ENCODE measurements around the gene FAF2.
A peak's percentile ranks its signal among the peaks of the same experiment; 100 is the strongest.

DNA sequence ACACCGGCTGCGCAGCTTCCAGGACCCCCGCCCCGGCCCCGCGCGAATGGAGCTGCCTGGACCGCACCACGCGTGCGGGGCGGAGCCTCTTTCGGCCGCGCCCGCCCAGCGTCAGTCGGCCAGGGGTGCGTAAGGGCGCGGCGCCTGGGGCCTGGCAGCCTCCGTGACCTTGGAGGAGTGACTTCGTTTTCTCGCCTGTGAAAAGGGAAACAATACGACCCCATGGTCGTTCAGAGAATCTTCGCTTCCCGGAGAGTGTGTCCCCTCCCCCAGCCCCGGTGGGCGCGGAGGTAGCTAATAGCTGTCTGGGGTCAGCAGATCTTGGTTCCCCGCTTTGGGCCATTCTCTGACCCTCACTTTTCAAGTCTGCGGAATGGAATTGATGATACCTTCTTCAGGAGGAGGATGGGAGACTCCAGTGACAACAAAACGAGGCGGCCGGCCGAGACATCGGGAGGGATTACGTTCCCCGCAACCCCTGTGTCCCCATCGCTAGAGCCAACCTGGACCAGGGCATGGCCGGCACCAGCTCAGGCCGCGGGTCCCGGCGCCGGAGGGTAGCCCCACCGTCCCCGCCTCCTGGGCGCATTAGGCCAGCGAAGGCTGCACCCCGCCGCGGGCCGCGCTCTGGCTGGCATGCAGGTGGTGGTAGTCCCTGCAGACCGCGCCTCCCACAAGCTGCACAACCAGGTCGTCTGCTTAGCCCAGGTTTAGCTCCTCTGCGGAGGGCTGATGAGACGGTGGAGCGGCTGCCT, 95.4 kb downstream of the FAF2 start:
- TF ChIP-seq, protein P1, sequence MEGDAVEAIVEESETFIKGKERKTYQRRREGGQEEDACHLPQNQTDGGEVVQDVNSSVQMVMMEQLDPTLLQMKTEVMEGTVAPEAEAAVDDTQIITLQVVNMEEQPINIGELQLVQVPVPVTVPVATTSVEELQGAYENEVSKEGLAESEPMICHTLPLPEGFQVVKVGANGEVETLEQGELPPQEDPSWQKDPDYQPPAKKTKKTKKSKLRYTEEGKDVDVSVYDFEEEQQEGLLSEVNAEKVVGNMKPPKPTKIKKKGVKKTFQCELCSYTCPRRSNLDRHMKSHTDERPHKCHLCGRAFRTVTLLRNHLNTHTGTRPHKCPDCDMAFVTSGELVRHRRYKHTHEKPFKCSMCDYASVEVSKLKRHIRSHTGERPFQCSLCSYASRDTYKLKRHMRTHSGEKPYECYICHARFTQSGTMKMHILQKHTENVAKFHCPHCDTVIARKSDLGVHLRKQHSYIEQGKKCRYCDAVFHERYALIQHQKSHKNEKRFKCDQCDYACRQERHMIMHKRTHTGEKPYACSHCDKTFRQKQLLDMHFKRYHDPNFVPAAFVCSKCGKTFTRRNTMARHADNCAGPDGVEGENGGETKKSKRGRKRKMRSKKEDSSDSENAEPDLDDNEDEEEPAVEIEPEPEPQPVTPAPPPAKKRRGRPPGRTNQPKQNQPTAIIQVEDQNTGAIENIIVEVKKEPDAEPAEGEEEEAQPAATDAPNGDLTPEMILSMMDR (IDR thresholded peaks at IDR 0.05), result no peak
- peak; percentile 31 to 58 for TF ChIP-seq POLR2A (IDR thresholded peaks at IDR 0.05)
- no peak for TF ChIP-seq POLR2AphosphoS5 (IDR thresholded peaks at IDR 0.05)
- no peak for TF ChIP-seq EP300 (IDR thresholded peaks at IDR 0.05)

Data from gastroesophageal sphincter (tissue), 3 donors.